HL-60 (cell line): Measurements from ENCODE around the gene VAMP4.

Experiments used
- DNase-seq, 2 experiments: peaks; one replicate each; pipeline ENCODE4 v3.0.0-alpha.2; 2010 to 2020; ENCODE audit warnings: low read depth in 1 of 2, low spot score in 1 of 2
- H3K27ac ChIP-seq: fragments of 250-450 bp; sonication (Bioruptor Pico); replicated peaks from 2 replicates; pipeline ENCODE4 v1.5.1; 2020; ENCODE audit warnings: mild to moderate bottlenecking, moderate library complexity
- H3K27me3 ChIP-seq: fragments of 250-450 bp; sonication (Bioruptor Pico); 2 replicates; pipeline ENCODE4 v1.5.1; 2021; ENCODE audit warnings: mild to moderate bottlenecking, moderate library complexity; ENCODE audit not compliant: insufficient read depth, poor library complexity, severe bottlenecking
- H3K4me3 ChIP-seq: replicated peaks from 2 replicates; pipeline ENCODE4 v1.5.1; 2011; ENCODE audit warnings: mild to moderate bottlenecking, control low read depth, low read length; ENCODE audit not compliant: insufficient read depth
- CTCF ChIP-seq: IDR thresholded peaks from one replicate; pipeline ENCODE4 v1.5.1; 2011; ENCODE audit warnings: low read length, control low read depth, inconsistent platforms; ENCODE audit not compliant: insufficient read depth
- GABPA ChIP-seq: IDR thresholded peaks from 2 replicates; pipeline ENCODE4 v1.6.1; 2012; ENCODE audit warnings: low read depth
- POLR2AphosphoS5 ChIP-seq: IDR thresholded peaks from 2 replicates; pipeline ENCODE4 v1.6.1; 2012; ENCODE audit warnings: low read depth
- REST ChIP-seq: IDR thresholded peaks from 2 replicates; pipeline ENCODE4 v1.6.1; 2012; ENCODE audit warnings: low read depth; ENCODE audit not compliant: insufficient replicate concordance
- SPI1 ChIP-seq: IDR thresholded peaks from 2 replicates; pipeline ENCODE4 v1.6.1; 2012; ENCODE audit warnings: low read depth, mild to moderate bottlenecking, borderline replicate concordance

VAMP4 gene

GRCh38 chr1:171753685-171754352, 12.0 kb upstream of the VAMP4 start:
- no peak for TF ChIP-seq REST
- no peak for TF ChIP-seq GABPA
- TF ChIP-seq CTCF: no peak
- no peak for TF ChIP-seq POLR2AphosphoS5
- TF ChIP-seq SPI1: no peak
- DNase-seq: no peak
- Histone ChIP-seq H3K27me3 (no peaks in the 10 kb centered on the region), H3K27ac (no peak overlapping the region), H3K4me3 (no peak overlapping the region)

GRCh38 chr1:171753182-171753581, 11.3 kb upstream of the VAMP4 start:
- Histone ChIP-seq H3K4me3 (no peak overlapping the region), H3K27ac (no peak overlapping the region), H3K27me3 (no peaks in the 10 kb centered on the region)
- DNase-seq: no peak
- TF ChIP-seq GABPA (no peak), SPI1 (no peak), REST (no peak), POLR2AphosphoS5 (no peak), CTCF (no peak)

- DNase-seq: no peak
- no peak overlapping the region for H3K27ac ChIP-seq
- TF ChIP-seq SPI1 (no peak), GABPA (no peak), CTCF (no peak), REST (no peak), POLR2AphosphoS5 (no peak)
- H3K4me3 ChIP-seq: no peak overlapping the region
- H3K27me3 ChIP-seq: no peaks in the 10 kb centered on the region
Observed at GRCh38 chr1:171751221-171751620, 9.4 kb upstream of the VAMP4 start.
